ENCODE results near the gene REX1BD. TPM values are rescaled to one million over a fixed set of nuclear protein-coding genes. Genes with fewer than 3 reads are reported as not detected.

REX1BD gene
- total RNA-seq, 2 experiments from 2014 or later = 61.2 to 65.1 TPM

DNA sequence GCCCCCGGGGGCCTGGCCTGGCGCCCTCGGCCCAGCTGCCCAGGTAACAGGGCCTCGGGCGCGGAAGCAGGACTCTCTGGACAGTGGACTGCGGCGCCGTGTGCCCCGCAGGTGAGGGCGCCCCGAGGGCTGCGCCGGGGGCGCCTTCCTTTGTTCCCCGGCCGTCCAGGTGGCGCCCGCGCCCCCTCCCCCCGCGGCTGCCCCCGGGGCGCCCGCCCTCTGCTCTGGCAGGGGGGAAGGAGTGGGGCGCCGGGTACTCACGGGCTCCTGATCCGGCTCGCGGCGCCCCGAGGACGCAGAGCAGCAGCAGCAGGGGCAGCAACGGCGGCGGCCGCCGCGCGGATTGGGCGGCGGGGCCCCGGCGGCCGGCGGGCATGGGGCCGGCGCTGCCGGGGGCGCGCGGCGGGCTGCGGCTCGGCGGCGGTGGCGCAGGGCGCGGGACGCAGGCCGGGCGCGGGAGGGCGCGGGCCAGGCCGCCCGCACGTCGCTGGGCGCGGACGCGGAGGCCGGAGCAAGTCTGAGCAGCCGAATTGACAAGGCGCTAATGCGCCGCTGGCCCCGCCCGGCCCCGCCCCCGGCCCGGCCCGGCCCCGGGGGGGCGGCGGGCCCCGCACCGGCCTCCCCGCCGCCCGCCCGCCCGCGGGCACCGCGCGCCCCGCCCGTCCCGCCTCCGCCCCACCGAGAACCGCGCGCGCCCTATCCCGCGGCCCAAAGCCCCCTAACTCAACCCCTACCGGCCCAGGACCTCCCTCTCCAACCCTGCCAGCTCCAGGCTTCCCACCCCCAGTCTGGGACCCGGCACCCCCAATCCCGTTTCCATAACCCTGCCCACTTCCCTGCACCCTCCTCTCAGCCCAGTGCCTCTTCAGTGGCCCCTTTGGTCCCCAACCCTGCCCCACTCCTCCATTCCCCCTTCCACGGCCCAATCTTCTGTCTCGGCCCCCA lies 18.0 kb downstream of the REX1BD start, which contains the start of gene CRLF1:
Gene CRLF1, minus strand, starts transcription at position 519 of the 945 bp plus-strand sequence. Its CDS starts 143 bp downstream, at position 376.
- ATAC-seq = no peak
- no peak within 1 kb of the TSS for H3K4me3 Mint-ChIP-seq
- peaks cover 71% of the 10 kb centered on the region for H3K27me3 Mint-ChIP-seq
- CTCF ChIA-PET = no interaction called here
- no peak for DNase-seq
- TF ChIP-seq, protein P1, sequence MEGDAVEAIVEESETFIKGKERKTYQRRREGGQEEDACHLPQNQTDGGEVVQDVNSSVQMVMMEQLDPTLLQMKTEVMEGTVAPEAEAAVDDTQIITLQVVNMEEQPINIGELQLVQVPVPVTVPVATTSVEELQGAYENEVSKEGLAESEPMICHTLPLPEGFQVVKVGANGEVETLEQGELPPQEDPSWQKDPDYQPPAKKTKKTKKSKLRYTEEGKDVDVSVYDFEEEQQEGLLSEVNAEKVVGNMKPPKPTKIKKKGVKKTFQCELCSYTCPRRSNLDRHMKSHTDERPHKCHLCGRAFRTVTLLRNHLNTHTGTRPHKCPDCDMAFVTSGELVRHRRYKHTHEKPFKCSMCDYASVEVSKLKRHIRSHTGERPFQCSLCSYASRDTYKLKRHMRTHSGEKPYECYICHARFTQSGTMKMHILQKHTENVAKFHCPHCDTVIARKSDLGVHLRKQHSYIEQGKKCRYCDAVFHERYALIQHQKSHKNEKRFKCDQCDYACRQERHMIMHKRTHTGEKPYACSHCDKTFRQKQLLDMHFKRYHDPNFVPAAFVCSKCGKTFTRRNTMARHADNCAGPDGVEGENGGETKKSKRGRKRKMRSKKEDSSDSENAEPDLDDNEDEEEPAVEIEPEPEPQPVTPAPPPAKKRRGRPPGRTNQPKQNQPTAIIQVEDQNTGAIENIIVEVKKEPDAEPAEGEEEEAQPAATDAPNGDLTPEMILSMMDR (IDR thresholded peaks at IDR 0.05) = no peak
- POLR2A ChIA-PET = no interaction called here
- intact Hi-C loops (cut with micrococcal nuclease) = no loop called here
- peaks cover 9% of the 10 kb centered on the region for H3K4me1 Mint-ChIP-seq (ENCODE audit: low read depth)
- no peaks in the 10 kb centered on the region for H3K36me3 Mint-ChIP-seq (ENCODE audit: low read depth)
- no peaks in the 10 kb centered on the region for H3K9me3 Mint-ChIP-seq
- H3K27ac Mint-ChIP-seq = no peak within 1 kb of the TSS

DNA sequence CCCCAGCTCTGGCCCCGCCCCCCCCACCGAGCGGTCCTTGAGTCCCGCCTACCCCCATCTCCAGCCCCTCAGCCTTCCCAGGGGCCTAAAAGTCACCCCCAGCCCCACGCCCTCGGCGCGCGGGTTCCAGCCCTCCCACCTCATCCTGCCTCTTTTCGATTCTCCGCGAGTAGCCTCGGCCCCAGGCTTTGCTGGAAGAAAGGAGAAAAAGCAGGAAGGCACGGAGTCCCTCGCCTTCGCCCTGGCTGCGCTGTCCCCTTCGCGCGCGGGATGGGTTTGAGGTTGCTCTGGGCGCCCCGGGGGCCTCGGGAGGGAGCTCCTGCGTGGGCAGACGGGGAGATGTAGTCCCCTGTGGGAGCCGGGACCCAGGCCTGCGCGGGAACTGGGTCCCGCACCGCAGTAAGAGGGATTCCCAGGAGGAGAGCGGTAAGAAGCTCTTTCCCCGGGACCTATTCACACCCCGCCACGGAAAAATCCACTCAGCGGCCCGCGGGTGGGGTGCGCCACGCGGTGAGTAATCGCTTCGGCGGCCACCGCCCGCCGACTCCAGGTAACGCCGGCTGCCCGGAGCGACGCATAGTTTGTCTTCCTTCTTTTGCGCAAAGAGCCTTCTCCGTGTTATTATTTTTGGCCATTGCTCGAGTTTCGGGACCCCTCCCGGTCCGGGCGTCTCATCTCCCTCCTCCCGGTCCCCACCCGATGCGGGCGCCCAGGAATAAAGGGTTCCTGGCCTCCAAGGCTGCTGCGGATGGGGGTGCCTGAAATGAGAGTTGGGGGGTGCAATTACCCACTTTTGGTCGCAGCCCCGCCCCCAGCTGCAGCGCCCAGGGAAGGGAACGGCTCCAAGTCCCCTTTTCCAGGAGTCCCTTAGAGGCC lies 18.9 kb downstream of the REX1BD start:
- Mint-ChIP-seq H3K27me3 (peaks cover 70% of the 10 kb centered on the region), H3K36me3 (ENCODE audit: low read depth) (no peaks in the 10 kb centered on the region), H3K9me3 (no peaks in the 10 kb centered on the region), H3K4me1 (ENCODE audit: low read depth) (peaks cover 15% of the 10 kb centered on the region), H3K4me3 (no peak overlapping the region), H3K27ac (no peak overlapping the region)
- CTCF ChIA-PET = no interaction called here
- ATAC-seq = no peak
- intact Hi-C loops (cut with micrococcal nuclease) = no loop called here
- no peak for DNase-seq
- TF ChIP-seq, protein P1 (IDR thresholded peaks at IDR 0.05) = no peak
- POLR2A ChIA-PET = interaction anchor here (1.0 to 1.4 kb wide), 3 partner anchors 14 to 116 kb away, joined by 3 read pairs; no protein-coding TSS in a partner anchor

DNA sequence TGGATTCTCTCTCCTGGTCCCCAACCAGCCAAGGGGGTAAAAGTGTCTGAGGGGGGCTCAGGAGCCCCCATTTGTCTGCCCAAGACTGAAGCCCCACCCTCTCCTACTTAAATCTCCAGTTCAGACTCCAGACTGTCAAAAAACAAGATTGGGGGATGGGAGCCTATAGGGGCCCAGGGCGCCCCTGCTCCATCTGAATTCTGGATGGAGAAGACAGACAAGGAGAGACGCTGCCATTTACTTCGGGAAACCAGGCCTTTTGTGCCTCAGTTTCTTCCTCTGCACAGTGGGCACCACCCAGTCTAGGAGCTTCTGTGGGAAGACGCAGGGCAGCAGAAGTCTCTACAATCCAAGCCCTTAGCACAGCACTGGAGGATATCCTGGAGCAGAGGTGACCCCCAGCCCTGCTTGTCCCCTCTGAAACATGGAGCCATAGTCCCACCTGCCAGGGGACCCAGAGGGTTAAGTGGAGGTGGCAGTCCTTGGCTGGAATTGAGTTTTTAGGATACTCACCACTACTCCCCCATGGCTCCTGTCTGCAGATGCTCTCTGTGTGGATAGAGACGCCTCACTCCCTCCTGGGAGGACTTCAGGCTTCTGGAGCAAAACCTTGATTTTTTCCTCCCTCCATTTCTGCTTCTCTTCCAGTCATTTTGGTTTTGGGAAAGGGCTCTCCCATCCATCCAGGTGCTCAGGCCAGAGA lies 19.7 kb downstream of the REX1BD start:
- DNase-seq (no peak), ATAC-seq (no peak)
- ChIA-PET CTCF (no interaction called here), POLR2A (interaction anchor here (1.0 to 1.4 kb wide), 3 partner anchors 13 to 116 kb away, joined by 3 read pairs; no protein-coding TSS in a partner anchor)
- Mint-ChIP-seq H3K27ac (no peak overlapping the region), H3K27me3 (peaks cover 66% of the 10 kb centered on the region), H3K9me3 (no peaks in the 10 kb centered on the region), H3K36me3 (ENCODE audit: low read depth) (no peaks in the 10 kb centered on the region), H3K4me3 (no peak overlapping the region), H3K4me1 (ENCODE audit: low read depth) (peaks cover 15% of the 10 kb centered on the region)
- intact Hi-C loops (cut with micrococcal nuclease) = no loop called here
- TF ChIP-seq, protein P1 (IDR thresholded peaks at IDR 0.05) = no peak

DNA sequence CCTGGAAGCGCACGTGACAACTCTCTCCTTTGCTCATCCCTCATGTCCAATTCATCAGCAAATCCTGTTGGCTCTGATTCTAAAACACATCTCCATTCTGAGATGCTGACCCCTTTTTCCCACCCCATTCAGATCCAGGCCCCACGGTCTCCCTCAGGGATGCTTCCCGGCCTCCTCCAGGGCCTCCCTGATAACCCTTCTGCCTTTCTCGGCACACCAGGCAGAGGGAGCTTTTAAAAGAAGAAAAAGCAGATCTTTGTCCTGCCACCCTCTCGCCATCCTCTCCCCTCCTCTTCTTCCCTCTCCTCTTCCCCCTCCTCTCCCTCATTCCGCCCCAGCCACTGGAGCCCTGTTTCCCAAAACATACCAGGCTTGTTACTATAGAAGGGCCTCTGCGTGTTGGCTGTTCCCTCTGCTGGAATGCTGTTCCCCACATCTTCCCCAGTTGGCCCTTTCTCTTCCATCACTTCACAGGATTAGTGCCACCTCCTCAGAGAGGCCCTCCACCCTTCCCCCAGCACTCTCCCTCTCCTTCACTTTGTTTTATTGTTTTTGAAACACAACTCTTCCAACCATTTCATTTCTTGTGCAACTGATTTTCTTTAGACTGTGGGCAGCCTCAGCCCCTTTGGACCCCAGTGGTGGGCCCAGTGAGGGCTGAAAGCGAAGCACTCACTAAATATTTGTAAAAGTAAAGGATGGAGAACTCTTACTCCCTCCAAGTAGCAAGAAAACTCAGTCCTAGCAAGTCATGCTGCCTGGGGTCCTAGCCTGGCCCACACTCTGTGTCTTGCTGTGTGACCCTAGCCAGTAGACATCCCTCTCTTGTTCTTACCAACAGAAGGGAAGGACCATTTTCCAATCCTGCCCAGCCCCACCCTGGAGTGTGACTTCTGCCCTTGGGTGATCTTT lies 20.5 kb downstream of the REX1BD start:
- DNase-seq (no peak), ATAC-seq (no peak)
- H3K9me3 Mint-ChIP-seq = no peaks in the 10 kb centered on the region
- no peak overlapping the region for H3K27ac Mint-ChIP-seq
- H3K4me3 Mint-ChIP-seq = no peak overlapping the region
- peaks cover 70% of the 10 kb centered on the region for H3K27me3 Mint-ChIP-seq
- intact Hi-C loops (cut with micrococcal nuclease) = no loop called here
- H3K4me1 Mint-ChIP-seq (ENCODE audit: low read depth) = peaks cover 17% of the 10 kb centered on the region
- ChIA-PET POLR2A (interaction anchor here (1.4 kb wide), 1 partner anchor 13 kb away, joined by 3 read pairs; no protein-coding TSS in a partner anchor), CTCF (no interaction called here)
- H3K36me3 Mint-ChIP-seq (ENCODE audit: low read depth) = no peaks in the 10 kb centered on the region
- TF ChIP-seq, protein P1 (IDR thresholded peaks at IDR 0.05) = no peak
